ENCODE measurements around the gene FAM135A. TPM values are rescaled to one million over a fixed set of nuclear protein-coding genes. Genes with fewer than 3 reads are reported as not detected.
A peak's percentile ranks its signal among the peaks of the same experiment; 100 is the strongest.

FAM135A gene
- total and polyA plus RNA-seq, 2 of the 13 experiments (the other 11 are each of a cell fraction or from before 2014, with no cell fraction given): 26.9 to 31.5 TPM

GRCh38 chr6:70398783-70399728 is 14.3 kb upstream of the FAM135A start (continued):
- TF ChIP-seq DBP (CRISPR knock-in tag; IDR thresholded peaks at IDR 0.05; ENCODE audit: not compliant biosample characterization): no peak
- TF ChIP-seq SOX13 (IDR thresholded peaks at IDR 0.05): peak; percentile 84; the same call in 1 of the 2 replicates
- peak in 1 of 2 experiments; percentile 92; a peak in 2 of 4 replicates for TF ChIP-seq SOX13 (CRISPR knock-in tag; conservative IDR thresholded peaks at IDR 0.05 in 1 of 2, IDR thresholded peaks at IDR 0.05 in 1 of 2)
- TF ChIP-seq MIXL1 (CRISPR knock-in tag; IDR thresholded peaks at IDR 0.05): 0 out of 2 replicates have a peak, but pooled peaks have one; percentile 42
- no peak for TF ChIP-seq ZNF563 (CRISPR knock-in tag; IDR thresholded peaks at IDR 0.05)
- no peak for TF ChIP-seq KLF12 (CRISPR knock-in tag; IDR thresholded peaks at IDR 0.05; ENCODE audit: borderline replicate concordance)
- no peak for TF ChIP-seq U2AF2 (IDR thresholded peaks at IDR 0.05; ENCODE audit: low read depth, low read length)
- no peak for TF ChIP-seq SMAD1 (CRISPR knock-in tag; IDR thresholded peaks at IDR 0.05; ENCODE audit: borderline replicate concordance, low read depth)
- peak; percentile 61 for TF ChIP-seq RARA (CRISPR knock-in tag; IDR thresholded peaks at IDR 0.05)
- TF ChIP-seq ADNP (CRISPR knock-in tag; IDR thresholded peaks at IDR 0.05): no peak
- TF ChIP-seq ZNF550 (CRISPR knock-in tag; IDR thresholded peaks at IDR 0.05; ENCODE audit: borderline replicate concordance): no peak
- TF ChIP-seq ZNF879 (CRISPR knock-in tag; IDR thresholded peaks at IDR 0.05): no peak
- TF ChIP-seq ZFY (CRISPR knock-in tag; IDR thresholded peaks at IDR 0.05): no peak
- TF ChIP-seq ZBTB20 (CRISPR knock-in tag; IDR thresholded peaks at IDR 0.05; ENCODE audit: borderline replicate concordance, low read depth): no peak
- TF ChIP-seq HNF1A (IDR thresholded peaks at IDR 0.05; ENCODE audit: low read depth): peak; percentile 90
- TF ChIP-seq HNF1A (CRISPR knock-in tag; IDR thresholded peaks at IDR 0.05; ENCODE audit: borderline replicate concordance): peak; percentile 92
- no peak for TF ChIP-seq HINFP (CRISPR knock-in tag; IDR thresholded peaks at IDR 0.05; ENCODE audit: low read depth)
- no peak for TF ChIP-seq DMTF1 (CRISPR knock-in tag; IDR thresholded peaks at IDR 0.05)
- no peak for TF ChIP-seq ZNF224 (CRISPR knock-in tag; IDR thresholded peaks at IDR 0.05)
- no peak for TF ChIP-seq DR1 (CRISPR knock-in tag; IDR thresholded peaks at IDR 0.05)
